ENCODE data around the gene INA. TPM values are rescaled to one million over a fixed set of nuclear protein-coding genes. Genes with fewer than 3 reads are reported as not detected.
A peak's percentile ranks its signal among the peaks of the same experiment; 100 is the strongest.
"Not testable (repeated sequence)": the region's sequence is repeated elsewhere in the genome, so short reads cannot be mapped to it uniquely, and the experiment has no call there.

The INA gene
- total and polyA plus RNA-seq, 2 experiments from 2014 or later, result 0.93 TPM; not detected in 1

DNA sequence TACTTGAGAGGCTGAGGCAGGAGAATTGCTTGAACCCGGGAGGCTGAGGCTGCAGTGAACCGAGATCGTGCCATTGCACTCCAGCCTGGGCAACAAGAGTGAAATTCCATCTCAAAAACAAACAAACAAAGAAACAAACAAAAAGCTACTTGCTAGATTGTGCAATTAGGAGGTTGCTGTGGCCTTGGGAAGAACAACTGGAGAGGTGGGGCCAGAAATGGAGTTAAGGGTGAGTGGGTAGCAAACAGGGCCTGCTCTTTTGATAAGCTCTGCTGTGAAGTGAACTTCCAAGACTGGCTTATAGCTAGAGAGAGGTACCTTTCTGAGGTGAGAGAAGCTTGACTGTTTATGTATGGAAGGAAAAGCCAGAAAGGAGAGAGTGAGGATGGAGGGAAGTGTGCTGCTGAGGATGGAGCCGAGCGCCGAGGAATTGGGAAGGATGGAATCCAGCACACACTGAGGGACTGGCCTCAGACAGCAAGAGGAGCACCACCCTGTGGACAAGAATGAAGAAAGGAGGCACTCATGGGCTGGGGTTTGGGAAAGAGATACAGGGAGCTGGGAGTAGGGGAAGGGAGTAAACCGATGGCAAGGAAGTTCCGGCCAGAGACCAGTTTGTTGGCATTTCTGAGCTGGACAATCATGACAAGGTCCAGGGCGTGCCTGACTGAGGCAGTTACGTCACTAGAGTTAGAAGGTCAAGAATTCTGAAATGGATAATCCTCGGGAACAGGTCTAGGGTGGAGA lies 38.3 kb upstream of the INA start:
- no peaks in the 10 kb centered on the region for H3K27me3 ChIP-seq
- no peak overlapping the region for H3K4me3 ChIP-seq
- H3K27ac ChIP-seq, result peak overlapping the region; percentile 92
- TF ChIP-seq EZH2phosphoT487 (IDR thresholded peaks at IDR 0.05; ENCODE audit: low read depth, severe bottlenecking, unreplicated experiment), result no peak
- TF ChIP-seq, protein P1, sequence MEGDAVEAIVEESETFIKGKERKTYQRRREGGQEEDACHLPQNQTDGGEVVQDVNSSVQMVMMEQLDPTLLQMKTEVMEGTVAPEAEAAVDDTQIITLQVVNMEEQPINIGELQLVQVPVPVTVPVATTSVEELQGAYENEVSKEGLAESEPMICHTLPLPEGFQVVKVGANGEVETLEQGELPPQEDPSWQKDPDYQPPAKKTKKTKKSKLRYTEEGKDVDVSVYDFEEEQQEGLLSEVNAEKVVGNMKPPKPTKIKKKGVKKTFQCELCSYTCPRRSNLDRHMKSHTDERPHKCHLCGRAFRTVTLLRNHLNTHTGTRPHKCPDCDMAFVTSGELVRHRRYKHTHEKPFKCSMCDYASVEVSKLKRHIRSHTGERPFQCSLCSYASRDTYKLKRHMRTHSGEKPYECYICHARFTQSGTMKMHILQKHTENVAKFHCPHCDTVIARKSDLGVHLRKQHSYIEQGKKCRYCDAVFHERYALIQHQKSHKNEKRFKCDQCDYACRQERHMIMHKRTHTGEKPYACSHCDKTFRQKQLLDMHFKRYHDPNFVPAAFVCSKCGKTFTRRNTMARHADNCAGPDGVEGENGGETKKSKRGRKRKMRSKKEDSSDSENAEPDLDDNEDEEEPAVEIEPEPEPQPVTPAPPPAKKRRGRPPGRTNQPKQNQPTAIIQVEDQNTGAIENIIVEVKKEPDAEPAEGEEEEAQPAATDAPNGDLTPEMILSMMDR (IDR thresholded peaks at IDR 0.05; ENCODE audit: poor library complexity), result peak; percentile 31
- TF ChIP-seq EZH2 (IDR thresholded peaks at IDR 0.05; ENCODE audit: borderline replicate concordance), result no peak
- 56% methylated on average over 11 of the region's 11 CpGs for WGBS (ENCODE audit: low lambda C conversion rate, missing lambda C conversion rate)
- no peak overlapping the region for H2AFZ ChIP-seq
- H3K4me2 ChIP-seq, result no peak overlapping the region
- H3K4me1 ChIP-seq (ENCODE audit: insufficient read depth), result peaks cover 33% of the 10 kb centered on the region
- H4K20me1 ChIP-seq (ENCODE audit: insufficient read depth, poor library complexity, severe bottlenecking), result no peaks in the 10 kb centered on the region
- H3K36me3 ChIP-seq (replicated peaks; ENCODE audit: insufficient read depth, low read depth), result no peaks in the 10 kb centered on the region
- H3K9me2 ChIP-seq (replicated peaks; ENCODE audit: insufficient read depth), result no peaks in the 10 kb centered on the region
- no peaks in the 10 kb centered on the region for H3K9me3 ChIP-seq (ENCODE audit: low read depth)
- no peaks in the 10 kb centered on the region for H3K79me2 ChIP-seq
- DNase-seq (ENCODE audit: low spot score), result peak; percentile 74

DNA sequence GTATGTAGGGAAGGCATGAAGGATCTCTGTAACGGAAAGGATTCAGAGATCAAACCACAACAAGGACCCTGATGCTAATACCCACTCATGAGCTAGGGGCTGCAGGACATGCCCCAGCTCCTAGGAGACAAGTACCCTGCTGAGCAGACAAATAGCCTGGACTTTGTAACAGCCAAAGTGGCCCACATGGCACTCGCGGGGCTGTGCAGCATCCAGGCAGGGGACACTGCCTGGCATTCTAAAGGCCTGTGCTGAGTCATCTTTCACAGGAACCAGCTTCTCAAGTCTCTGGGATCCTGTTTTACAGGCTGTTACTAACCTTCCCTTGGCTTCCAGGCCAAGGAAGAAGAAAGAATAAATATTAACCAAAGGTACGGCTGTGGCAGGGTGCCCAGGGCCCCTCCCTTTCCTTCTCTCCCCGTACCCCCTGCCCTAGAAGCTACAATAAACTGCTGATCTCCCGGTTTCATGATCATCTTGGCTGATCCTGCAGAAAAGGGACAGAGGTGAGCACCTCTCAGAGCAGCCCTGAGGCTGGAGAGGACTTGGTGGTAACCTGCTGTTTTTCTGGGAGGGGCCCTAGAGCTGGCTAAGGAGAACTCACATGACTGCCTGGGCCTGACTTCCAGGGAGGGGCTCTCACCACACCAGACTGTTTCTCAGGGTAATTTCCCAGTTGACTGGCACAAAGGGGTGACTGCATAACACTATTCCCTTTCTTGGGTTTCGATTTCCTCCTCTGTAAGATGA lies 35.5 kb upstream of the INA start:
- Histone ChIP-seq H3K27ac (peak overlapping the region; percentile 92), H3K4me2 (peak overlapping the region; percentile 61), H4K20me1 (ENCODE audit: insufficient read depth, poor library complexity, severe bottlenecking) (no peaks in the 10 kb centered on the region), H3K27me3 (no peaks in the 10 kb centered on the region), H2AFZ (peak overlapping the region; percentile 40), H3K9me3 (ENCODE audit: low read depth) (no peaks in the 10 kb centered on the region), H3K4me1 (ENCODE audit: insufficient read depth) (peaks cover 33% of the 10 kb centered on the region), H3K9me2 (replicated peaks; ENCODE audit: insufficient read depth) (no peaks in the 10 kb centered on the region), H3K79me2 (no peaks in the 10 kb centered on the region), H3K36me3 (replicated peaks; ENCODE audit: insufficient read depth, low read depth) (no peaks in the 10 kb centered on the region), H3K4me3 (no peak overlapping the region)
- TF ChIP-seq EZH2phosphoT487 (IDR thresholded peaks at IDR 0.05; ENCODE audit: low read depth, severe bottlenecking, unreplicated experiment) (no peak), EZH2 (IDR thresholded peaks at IDR 0.05; ENCODE audit: borderline replicate concordance) (no peak)
- TF ChIP-seq, protein P1 (IDR thresholded peaks at IDR 0.05; ENCODE audit: poor library complexity), result no peak
- peak; percentile 83 for DNase-seq (ENCODE audit: low spot score)
- 32% methylated on average over 7 of the region's 7 CpGs for WGBS (ENCODE audit: low lambda C conversion rate, missing lambda C conversion rate)

GRCh38 chr10:103244666-103245271 lies 32.2 kb upstream of the INA start:
- Histone ChIP-seq H3K27ac (no peak overlapping the region), H3K36me3 (replicated peaks; ENCODE audit: insufficient read depth, low read depth) (no peaks in the 10 kb centered on the region), H3K79me2 (no peaks in the 10 kb centered on the region), H3K4me1 (ENCODE audit: insufficient read depth) (peaks cover 25% of the 10 kb centered on the region), H4K20me1 (ENCODE audit: insufficient read depth, poor library complexity, severe bottlenecking) (no peaks in the 10 kb centered on the region), H3K9me2 (replicated peaks; ENCODE audit: insufficient read depth) (no peaks in the 10 kb centered on the region), H3K27me3 (no peaks in the 10 kb centered on the region), H3K4me2 (no peak overlapping the region), H2AFZ (no peak overlapping the region), H3K9me3 (ENCODE audit: low read depth) (no peaks in the 10 kb centered on the region), H3K4me3 (no peak overlapping the region)
- DNase-seq (ENCODE audit: low spot score), result peak; percentile 84
- WGBS (ENCODE audit: low lambda C conversion rate, missing lambda C conversion rate), result 35% methylated on average over 9 of the region's 9 CpGs
- TF ChIP-seq EZH2 (IDR thresholded peaks at IDR 0.05; ENCODE audit: borderline replicate concordance), result no peak
- TF ChIP-seq, protein P1 (IDR thresholded peaks at IDR 0.05; ENCODE audit: poor library complexity), result peak; percentile 88

- H3K36me3 ChIP-seq (replicated peaks; ENCODE audit: insufficient read depth, low read depth); H3K79me2 ChIP-seq; H3K27ac ChIP-seq; H3K9me2 ChIP-seq (replicated peaks; ENCODE audit: insufficient read depth); H3K4me3 ChIP-seq; H2AFZ ChIP-seq; H3K27me3 ChIP-seq; H3K9me3 ChIP-seq (ENCODE audit: low read depth); H4K20me1 ChIP-seq (ENCODE audit: insufficient read depth, poor library complexity, severe bottlenecking); DNase-seq (ENCODE audit: low spot score); H3K4me2 ChIP-seq: not testable (repeated sequence)
- 95% methylated on average over 7 of the region's 7 CpGs for WGBS (ENCODE audit: low lambda C conversion rate, missing lambda C conversion rate)
- peaks cover 17% of the 10 kb centered on the region for H3K4me1 ChIP-seq (ENCODE audit: insufficient read depth)
Observed at GRCh38 chr10:103245587-103245986, 31.4 kb upstream of the INA start, which contains the start of gene RPEL1. RPEL1 (plus strand) TSS chr10:103245887; CDS start chr10:103245997, 110 bp downstream.

Data from hepatocyte (in vitro differentiated cells).